Loucy (cell line): ENCODE data around the gene PHF19.
A peak's percentile ranks its signal among the peaks of the same experiment; 100 is the strongest.

ENCODE experiments used
- H2AFZ ChIP-seq: fragments of 200-600 bp; sonication (generic); 2 replicates; pipeline ENCODE4 v1.6.0; 2016; ENCODE audit warnings: antibody characterized with exemption, mild to moderate bottlenecking, low read length, moderate library complexity
- H3F3A ChIP-seq: fragments of 200-600 bp; 2 replicates; pipeline ENCODE4 v1.6.0; 2016; ENCODE audit warnings: antibody characterized with exemption, low read depth, mild to moderate bottlenecking
- H3K27me3 ChIP-seq: fragments of 200-600 bp; sonication (generic); 2 replicates; pipeline ENCODE4 v1.6.1; 2014; ENCODE audit warnings: low read length, mild to moderate bottlenecking; ENCODE audit not compliant: insufficient read depth, poor library complexity, severe bottlenecking
- H3K36me3 ChIP-seq: fragments of 200-600 bp; sonication (generic); 2 replicates; pipeline ENCODE4 v1.6.1; 2016; ENCODE audit warnings: low read length; ENCODE audit not compliant: insufficient read depth
- H3K4me1 ChIP-seq: fragments of 200-600 bp; sonication (generic); 2 replicates; pipeline ENCODE4 v1.5.1; 2014; ENCODE audit warnings: low read length, mild to moderate bottlenecking; ENCODE audit not compliant: insufficient read depth, poor library complexity, severe bottlenecking
- H3K4me2 ChIP-seq: fragments of 200-600 bp; sonication (generic); 2 replicates; pipeline ENCODE4 v1.6.0; 2014; ENCODE audit warnings: antibody characterized with exemption, low read length, low read depth, mild to moderate bottlenecking; ENCODE audit not compliant: poor library complexity, severe bottlenecking
- H3K4me3 ChIP-seq: fragments of 200-600 bp; sonication (generic); 2 replicates; pipeline ENCODE4 v1.5.1; 2014; ENCODE audit warnings: low read length, mild to moderate bottlenecking, mixed read lengths; ENCODE audit not compliant: poor library complexity, severe bottlenecking
- H3K79me2 ChIP-seq: fragments of 200-600 bp; sonication (generic); 2 replicates; pipeline ENCODE4 v1.6.1; 2014; ENCODE audit warnings: low read length; ENCODE audit not compliant: insufficient read depth
- H3K9ac ChIP-seq: fragments of 200-600 bp; sonication (generic); 2 replicates; pipeline ENCODE4 v1.6.0; 2014; ENCODE audit warnings: mild to moderate bottlenecking, low read depth, low read length, moderate library complexity; ENCODE audit not compliant: poor library complexity, severe bottlenecking
- H3K9me2 ChIP-seq: fragments of 200-600 bp; sonication (generic); replicated peaks from 2 replicates; pipeline ENCODE4 v1.6.1; 2016; ENCODE audit warnings: low read depth, low read length, mixed read lengths
- H3K9me3 ChIP-seq: fragments of 200-600 bp; sonication (generic); 2 replicates; pipeline ENCODE4 v1.6.1; 2014; ENCODE audit warnings: mild to moderate bottlenecking, antibody characterized with exemption, low read length, low read depth; ENCODE audit not compliant: insufficient read depth
- H4K20me1 ChIP-seq: fragments of 200-600 bp; sonication (generic); 2 replicates; pipeline ENCODE4 v1.6.0; 2014; ENCODE audit warnings: antibody characterized with exemption, low read length, mild to moderate bottlenecking; ENCODE audit not compliant: insufficient read depth, poor library complexity, severe bottlenecking
- CTCF ChIP-seq: fragments of 200-600 bp; sonication (generic); conservative IDR thresholded peaks from 2 replicates; pipeline ENCODE4 v1.5.1; 2014; ENCODE audit warnings: mild to moderate bottlenecking, antibody characterized with exemption, low read length
- EZH2phosphoT487 ChIP-seq: fragments of 200-600 bp; IDR thresholded peaks from 2 replicates; pipeline ENCODE4 v1.6.1; 2018; ENCODE audit warnings: antibody characterized with exemption, mild to moderate bottlenecking, moderate library complexity, borderline replicate concordance

PHF19 gene

GRCh38 chr9:120876842-120877240 lies at the start of gene PHF19:
Gene PHF19 (minus strand): TSS chr9:120877188. CDS start chr9:120874741, 2,447 bp downstream.
- Histone ChIP-seq H3K9ac (peak within 1 kb of the TSS; percentile 100), H3K9me2 (no peaks in the 10 kb centered on the region), H3K4me2 (peak within 1 kb of the TSS; percentile 97), H3K79me2 (peaks cover 64% of the 10 kb centered on the region), H3K36me3 (peaks cover 29% of the 10 kb centered on the region), H3K9me3 (no peaks in the 10 kb centered on the region), H3K4me3 (peak within 1 kb of the TSS; percentile 93), H3F3A (peaks cover 8% of the 10 kb centered on the region; the same call in 1 of the 2 replicates), H4K20me1 (peaks cover 7% of the 10 kb centered on the region), H2AFZ (peak within 1 kb of the TSS; percentile 30; the same call in 1 of the 2 replicates), H3K4me1 (peaks cover 67% of the 10 kb centered on the region), H3K27me3 (no peaks in the 10 kb centered on the region)
- TF ChIP-seq EZH2phosphoT487 (no peak), CTCF (no peak)

DNA sequence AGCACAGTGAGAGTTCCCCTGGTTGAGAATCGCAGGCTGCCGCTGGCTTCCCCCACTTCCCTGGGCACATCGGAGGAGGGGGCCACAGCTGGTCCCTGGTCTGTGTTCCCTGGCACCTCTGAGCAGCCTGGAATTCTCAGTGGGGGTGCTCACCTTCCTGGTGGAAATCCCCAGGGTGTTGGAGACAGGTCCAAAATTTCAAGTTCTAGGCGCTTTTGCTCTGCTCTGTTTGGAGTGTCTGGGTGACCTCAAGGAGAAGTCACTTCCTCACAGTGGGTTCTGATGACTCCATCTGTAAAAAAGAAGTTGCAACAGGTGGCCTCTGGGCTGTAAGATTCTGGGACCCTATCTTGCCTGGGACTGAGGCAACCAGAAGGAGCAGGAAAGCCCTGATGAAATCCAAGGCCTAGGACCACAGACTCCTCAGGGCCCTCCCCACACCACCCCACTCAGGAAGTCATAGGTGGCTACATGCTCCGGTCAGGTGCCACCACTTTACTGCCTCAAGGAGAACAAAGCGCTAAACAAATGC lies 49.5 kb upstream of the PHF19 start, which contains the start of gene TRAF1:
Gene TRAF1, minus strand, starts transcription at position 400 of the 532 bp plus-strand sequence. CDS start 721 bp downstream, outside the sequence.
- Histone ChIP-seq H2AFZ (no peak within 1 kb of the TSS), H3K4me2 (peak within 1 kb of the TSS; percentile 63), H3K27me3 (no peaks in the 10 kb centered on the region), H3K4me1 (peaks cover 59% of the 10 kb centered on the region), H3K9ac (peak within 1 kb of the TSS; percentile 61), H3K9me3 (no peaks in the 10 kb centered on the region), H3K9me2 (no peaks in the 10 kb centered on the region), H4K20me1 (no peaks in the 10 kb centered on the region), H3K4me3 (peak within 1 kb of the TSS; percentile 8), H3F3A (peaks cover 3% of the 10 kb centered on the region; the same call in 1 of the 2 replicates), H3K36me3 (no peaks in the 10 kb centered on the region), H3K79me2 (peaks cover 9% of the 10 kb centered on the region; the same call in 1 of the 2 replicates)
- TF ChIP-seq EZH2phosphoT487 (no peak), CTCF (no peak)

- Histone ChIP-seq H3K9ac (peak overlapping the region; percentile 61), H3K4me3 (peak overlapping the region; percentile 8), H3K9me2 (no peaks in the 10 kb centered on the region), H3K79me2 (peaks cover 9% of the 10 kb centered on the region; the same call in 1 of the 2 replicates), H3K27me3 (no peaks in the 10 kb centered on the region), H3K4me2 (peak overlapping the region; percentile 52), H4K20me1 (no peaks in the 10 kb centered on the region), H3K4me1 (peaks cover 60% of the 10 kb centered on the region), H3F3A (no peaks in the 10 kb centered on the region; the same call in 1 of the 2 replicates), H3K36me3 (no peaks in the 10 kb centered on the region), H3K9me3 (no peaks in the 10 kb centered on the region), H2AFZ (no peak overlapping the region)
- TF ChIP-seq EZH2phosphoT487 (no peak), CTCF (no peak)
These were observed 48.8 kb upstream of the PHF19 start for GRCh38 chr9:120925535-120926396.
